Right forelimb (tissue), 1 donor: ENCODE results near the gene TIMM8A.
"Not testable (repeated sequence)": the region's sequence is repeated elsewhere in the genome, so short reads cannot be mapped to it uniquely, and the experiment has no call there.

Source experiments
- DNase-seq: peaks from one replicate; pipeline ENCODE4 v3.0.0-alpha.2; 2018

The TIMM8A gene

DNA sequence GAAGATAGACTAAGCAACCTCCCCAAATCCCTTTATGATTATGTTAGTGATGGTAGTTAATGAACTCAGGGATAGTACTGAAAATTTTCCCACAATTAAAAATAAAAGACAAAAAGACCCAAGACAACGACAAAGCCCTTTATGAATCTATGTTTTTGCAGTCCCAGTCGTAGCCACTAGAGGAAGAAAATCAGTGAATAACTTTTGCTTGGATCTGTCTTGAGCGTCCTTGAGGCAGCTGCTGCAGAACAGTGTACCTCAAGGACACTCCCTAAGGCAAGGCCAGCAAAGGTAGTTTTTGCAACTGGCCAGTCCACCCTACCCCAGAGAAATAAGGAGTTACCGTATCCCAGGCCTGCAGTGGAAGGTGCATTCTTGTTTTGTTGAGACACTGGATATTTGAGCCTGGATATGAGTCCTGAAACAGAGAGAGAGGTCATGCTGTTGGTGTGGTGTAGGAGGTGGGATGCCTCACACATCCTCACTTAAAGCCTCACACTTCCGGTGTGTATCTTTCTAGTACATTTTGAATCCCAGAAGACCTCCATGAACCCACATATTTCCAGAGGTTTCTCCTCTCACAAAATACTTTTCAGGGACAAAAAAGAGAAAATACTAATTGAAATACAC lies 8.7 kb upstream of the TIMM8A start:
- no peak for DNase-seq

DNA sequence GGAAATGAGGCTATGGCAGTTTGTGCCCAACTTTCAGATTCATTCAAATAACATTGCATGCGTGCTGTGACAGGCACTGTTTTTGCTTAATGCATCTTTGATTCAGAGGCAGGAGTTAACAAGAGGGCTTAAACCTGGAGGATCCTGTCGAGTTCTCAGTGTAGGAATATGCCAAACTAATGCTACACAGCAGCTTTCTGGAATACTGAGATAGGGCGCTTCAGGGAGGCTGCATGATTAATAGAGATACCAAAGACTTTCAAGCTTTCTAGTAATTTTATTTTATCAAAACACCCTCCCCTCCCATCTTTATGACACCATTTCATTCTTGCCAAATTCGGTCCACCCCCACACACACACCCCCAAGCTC lies 636 bp upstream of the TIMM8A start:
- no peak for DNase-seq

DNA sequence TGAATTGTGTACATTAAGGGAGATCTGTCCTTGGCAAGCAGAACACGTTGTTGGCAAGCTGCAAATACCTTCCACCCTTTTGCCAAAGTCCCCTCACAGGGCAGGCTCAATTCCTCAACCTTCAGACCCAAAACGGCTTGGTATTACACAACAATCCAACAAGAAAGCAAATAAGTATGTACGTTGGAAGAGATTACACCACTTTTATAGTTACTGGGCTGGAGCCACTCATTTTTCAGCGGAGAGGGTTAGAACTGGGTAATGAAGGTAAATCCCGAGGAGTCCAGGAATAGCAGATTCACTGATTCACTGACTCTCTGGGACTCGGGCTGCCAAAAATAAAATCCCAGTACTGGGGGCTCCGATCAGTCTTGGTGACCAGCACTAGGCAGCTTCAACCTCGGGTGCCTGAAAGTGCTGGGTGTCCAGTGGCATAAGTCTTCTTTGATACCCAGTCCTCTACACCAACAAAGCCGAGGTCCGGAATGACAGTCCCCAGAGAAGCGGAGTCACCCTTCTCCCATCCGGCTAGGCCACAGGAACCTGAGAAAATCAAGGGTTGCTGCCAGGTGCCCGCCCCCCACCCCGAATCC lies 587 bp downstream of the TIMM8A start:
- DNase-seq, result no peak

DNA sequence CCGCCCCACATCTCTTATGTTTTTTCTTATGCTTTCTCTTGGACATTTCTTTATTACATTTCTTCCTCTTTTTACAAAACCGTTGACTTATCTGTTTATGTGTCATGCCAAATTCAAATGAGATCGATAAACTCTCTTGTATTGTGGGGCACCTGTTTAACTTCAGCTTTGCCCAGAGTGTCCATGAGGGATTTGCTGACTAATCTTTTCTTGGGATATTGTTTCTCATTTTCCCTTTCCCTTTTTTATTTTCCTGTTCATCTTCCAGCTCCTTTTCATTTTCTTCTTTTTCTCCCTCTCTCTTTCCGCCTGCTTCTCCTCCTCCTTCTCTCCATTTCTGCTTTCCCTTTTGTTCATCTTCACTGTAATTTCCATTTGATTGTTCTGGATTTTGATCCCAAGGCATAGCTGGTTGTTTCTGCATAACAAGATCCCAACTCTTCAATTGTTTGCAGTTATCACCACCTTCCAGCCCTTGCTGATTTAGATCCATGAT lies 10.7 kb downstream of the TIMM8A start:
- DNase-seq, result no peak

DNA sequence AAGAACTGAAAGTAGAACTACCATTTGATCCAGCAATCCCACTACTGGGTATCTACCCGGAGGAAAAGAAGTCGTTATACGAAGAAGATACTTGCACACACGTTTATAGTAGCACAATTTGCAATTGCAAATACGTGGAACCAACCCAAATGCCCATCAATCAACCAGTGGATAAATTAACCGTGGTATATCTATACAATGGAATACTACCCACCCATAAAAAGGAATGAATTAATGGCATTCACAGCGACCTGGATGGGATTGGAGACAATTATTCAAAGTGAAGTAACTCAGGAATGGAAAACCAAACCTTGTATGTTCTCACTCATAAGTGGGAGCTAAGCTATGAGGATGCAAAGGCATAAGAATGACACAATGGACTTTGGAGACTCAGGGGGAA lies 14.2 kb downstream of the TIMM8A start:
- not testable (repeated sequence) for DNase-seq

DNA sequence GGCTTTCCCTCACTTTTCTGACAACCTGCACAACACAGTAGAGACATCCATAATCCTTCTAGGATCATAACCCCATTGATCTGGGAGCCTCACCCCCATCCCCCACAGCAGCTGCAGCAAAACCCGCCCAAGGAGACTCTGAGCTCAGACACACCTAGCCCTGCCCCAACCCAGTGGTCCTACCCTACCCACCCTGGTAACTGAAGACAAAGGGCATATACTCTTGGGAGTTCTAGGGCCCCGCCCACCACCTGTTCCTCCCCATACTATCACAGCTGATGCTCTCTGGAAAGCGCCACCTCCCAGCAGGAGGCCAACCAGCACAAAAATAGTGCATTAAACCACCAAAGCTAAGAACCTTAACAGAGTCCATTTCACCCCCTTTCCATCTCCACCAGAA lies 21.9 kb downstream of the TIMM8A start:
- not testable (repeated sequence) for DNase-seq

DNA sequence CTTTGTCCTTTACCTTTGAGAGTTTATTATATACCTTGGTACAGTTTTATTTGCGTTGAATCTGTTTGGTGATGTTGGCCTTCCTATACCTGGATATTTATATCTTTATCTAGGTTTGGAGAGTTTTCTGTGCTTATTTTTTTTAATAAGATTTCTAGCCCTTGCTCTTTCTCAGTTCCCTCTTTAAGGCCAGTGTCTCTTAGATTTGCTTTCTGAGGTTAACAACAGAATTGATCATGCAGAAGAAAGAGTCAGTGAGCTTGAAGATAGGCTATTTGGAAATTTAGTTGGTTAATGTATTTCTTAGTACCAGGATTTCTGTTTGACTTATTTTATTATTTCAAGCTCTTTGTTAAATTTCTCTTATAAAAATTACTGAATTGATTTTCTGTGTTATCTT lies 44.8 kb downstream of the TIMM8A start:
- DNase-seq, result no peak
